DOHH2 (cell line): Measurements from ENCODE around the gene CBFB.
"Not testable (repeated sequence)": the region's sequence is repeated elsewhere in the genome, so short reads cannot be mapped to it uniquely, and the experiment has no call there.

Source experiments
- CTCF ChIP-seq: fragments of 200-600 bp; sonication (generic); IDR thresholded peaks from one replicate; pipeline ENCODE4 v1.5.1; 2014; ENCODE audit warnings: antibody characterized with exemption, mild to moderate bottlenecking, low read depth, low read length; ENCODE audit not compliant: poor library complexity, severe bottlenecking
- EZH2phosphoT487 ChIP-seq: fragments of 200-600 bp; sonication (generic); IDR thresholded peaks from 2 replicates; pipeline ENCODE4 v1.6.1; 2017; ENCODE audit warnings: borderline replicate concordance, mild to moderate bottlenecking, antibody characterized with exemption, low read length, moderate library complexity, mixed read lengths

GRCh38 chr16:67122799-67123198, 93.8 kb downstream of the CBFB start:
- TF ChIP-seq CTCF, EZH2phosphoT487: not testable (repeated sequence)
